CD4-positive, alpha-beta T cell (primary cell): ENCODE data around the gene BTBD9. TPM values are rescaled to one million over a fixed set of nuclear protein-coding genes. Genes with fewer than 3 reads are reported as not detected.

Experiments
- ATAC-seq: fragments of 200-7000 bp; cut with Tn5 transposase; one replicate; pipeline ENCODE4 v1.10.0; 2022; ENCODE audit warnings: mild to moderate bottlenecking; ENCODE audit not compliant: poor library complexity
- CTCF ChIA-PET: fragments of 350-600 bp; sonication (Branson Sonifier 250); formaldehyde crosslinking; loops from one replicate; lab custom pipeline; 2021; ENCODE audit warnings: antibody characterized with exemption, inconsistent platforms; lab: Charles Lee
- POLR2A ChIA-PET: fragments of 350-600 bp; sonication (Branson Sonifier 250); formaldehyde crosslinking; loops from one replicate; lab custom pipeline; 2021; ENCODE audit warnings: antibody characterized with exemption, inconsistent platforms; lab: Charles Lee
- DNase-seq, 14 experiments: peaks; one replicate each; pipeline ENCODE4 v3.0.0-alpha.2; 2013 to 2020; ENCODE audit warnings: mixed read lengths in 2 of 14
- H3K27ac ChIP-seq, 2 donors: one replicate each; pipeline versions ENCODE4 v1.5.1 to v1.7.0; 2013; ENCODE audit warnings: low read length in 2 of 2, low read depth in 1 of 2, mild to moderate bottlenecking in 1 of 2
- H3K27me3 ChIP-seq, 2 experiments: 1 replicate in 1 of 2; 2 replicates in 1 of 2; pipeline versions ENCODE4 v1.6.1 to v1.7.0; 2013; ENCODE audit warnings: low read length in 2 of 2, control low read depth in 1 of 2, mild to moderate bottlenecking in 1 of 2, moderate library complexity in 1 of 2; ENCODE audit not compliant: insufficient read depth in 2 of 2, control insufficient read depth in 1 of 2
- H3K36me3 ChIP-seq: one replicate; pipeline ENCODE4 v1.6.1; 2013; ENCODE audit warnings: low read length, control low read depth; ENCODE audit not compliant: insufficient read depth
- H3K4me1 ChIP-seq: one replicate; pipeline ENCODE4 v1.6.1; 2013; ENCODE audit warnings: low read length, control low read depth; ENCODE audit not compliant: insufficient read depth
- H3K4me3 ChIP-seq: one replicate; pipeline ENCODE4 v1.5.1; 2013; ENCODE audit warnings: mild to moderate bottlenecking, low read length, moderate library complexity
- H3K9me3 ChIP-seq, 2 experiments: 1 replicate in 1 of 2; 2 replicates in 1 of 2; pipeline versions ENCODE4 v1.6.1 to v1.7.0; 2013; ENCODE audit warnings: low read length in 2 of 2, mild to moderate bottlenecking in 2 of 2, control low read depth in 1 of 2, moderate library complexity in 1 of 2; ENCODE audit not compliant: control insufficient read depth in 1 of 2, insufficient read depth in 1 of 2
- H3K27ac Mint-ChIP-seq: one replicate; pipeline ENCODE4 v1.8.0; 2020; ENCODE audit warnings: mixed read lengths
- H3K27me3 Mint-ChIP-seq: one replicate; pipeline ENCODE4 v1.8.0; 2021; ENCODE audit warnings: mixed read lengths
- H3K36me3 Mint-ChIP-seq: one replicate; pipeline ENCODE4 v1.8.0; 2021; ENCODE audit warnings: low read depth, mixed read lengths
- H3K4me1 Mint-ChIP-seq: one replicate; pipeline ENCODE4 v1.8.0; 2021; ENCODE audit warnings: low read depth, mixed read lengths
- H3K4me3 Mint-ChIP-seq: one replicate; pipeline ENCODE4 v1.8.0; 2020; ENCODE audit warnings: mild to moderate bottlenecking, mixed read lengths
- H3K9me3 Mint-ChIP-seq: one replicate; pipeline ENCODE4 v1.8.0; 2020; ENCODE audit warnings: mixed read lengths
- CTCF ChIP-seq: fragments of 200-600 bp; IDR thresholded peaks from one replicate; pipeline ENCODE4 v1.8.0; 2022; ENCODE audit warnings: antibody characterized with exemption, mild to moderate bottlenecking
- intact Hi-C, 2 experiments: fragments of 100-400 bp; cut with DNase I in 1 of 2; cut with micrococcal nuclease in 1 of 2; formaldehyde crosslinking; loops; one replicate each; pipeline versions ENCODE4 v1.15.1 to v1.9.0; 2023 to 2025; cut with DNase I, micrococcal nuclease
- total RNA-seq, 174 experiments: library from RNA in 2 of 174; stranded (reverse) in 2 of 174; gene quantifications; one replicate each; pipeline ENCODE4 v1.2.3 and lab custom pipeline; 2021 to 2026

BTBD9 gene
- total RNA-seq, 2 experiments from 2014 or later = 58.7 to 59.3 TPM

GRCh38 chr6:38279423-38279822, 360.3 kb downstream of the BTBD9 start:
- TF ChIP-seq CTCF = no peak
- Histone ChIP-seq H3K4me3 (no peak overlapping the region), H3K36me3 (peaks cover 4% of the 10 kb centered on the region), H3K4me1 (no peaks in the 10 kb centered on the region), H3K9me3 (no peaks in the 10 kb centered on the region), H3K27me3 (no peaks in the 10 kb centered on the region), H3K27ac (no peak overlapping the region)
- Mint-ChIP-seq H3K27ac (no peak overlapping the region), H3K27me3 (no peaks in the 10 kb centered on the region), H3K36me3 (peaks cover 61% of the 10 kb centered on the region), H3K4me3 (no peak overlapping the region), H3K4me1 (no peaks in the 10 kb centered on the region), H3K9me3 (peaks cover 3% of the 10 kb centered on the region)
- DNase-seq = no peak
- intact Hi-C loops = no loop called here
- ChIA-PET POLR2A (no interaction called here), CTCF (interaction anchor here (0.6 to 1.1 kb wide), 2 partner anchors 14 to 236 kb away, joined by 3 read pairs; no protein-coding TSS in a partner anchor)
- no peak for ATAC-seq

- peaks cover 17% of the 10 kb centered on the region for H3K4me1 Mint-ChIP-seq
- peaks cover 25% of the 10 kb centered on the region for H3K36me3 Mint-ChIP-seq
- H3K27ac Mint-ChIP-seq = no peak overlapping the region
- H3K9me3 ChIP-seq = no peaks in the 10 kb centered on the region
- intact Hi-C loops = no loop called here
- peaks cover 3% of the 10 kb centered on the region for H3K9me3 Mint-ChIP-seq
- H3K4me1 ChIP-seq = peaks cover 3% of the 10 kb centered on the region
- no peak overlapping the region for H3K4me3 ChIP-seq
- no peak overlapping the region for H3K4me3 Mint-ChIP-seq
- no peak overlapping the region for H3K27ac ChIP-seq
- ATAC-seq = no peak
- POLR2A ChIA-PET = no interaction called here
- no peaks in the 10 kb centered on the region for H3K27me3 ChIP-seq
- CTCF ChIA-PET = interaction anchor here (1.2 kb wide), 1 partner anchor 9 kb away, joined by 3 read pairs; no protein-coding TSS in a partner anchor
- no peak for TF ChIP-seq CTCF
- H3K27me3 Mint-ChIP-seq = no peaks in the 10 kb centered on the region
- no peaks in the 10 kb centered on the region for H3K36me3 ChIP-seq
- DNase-seq = no peak
Observed at GRCh38 chr6:38273325-38273724, 366.4 kb downstream of the BTBD9 start.

- intact Hi-C loops = no loop called here
- H3K36me3 Mint-ChIP-seq = peaks cover 19% of the 10 kb centered on the region
- Histone ChIP-seq H3K4me3 (no peak overlapping the region), H3K9me3 (no peaks in the 10 kb centered on the region), H3K27me3 (no peaks in the 10 kb centered on the region), H3K27ac (no peak overlapping the region), H3K36me3 (no peaks in the 10 kb centered on the region), H3K4me1 (peaks cover 3% of the 10 kb centered on the region)
- peaks cover 3% of the 10 kb centered on the region for H3K9me3 Mint-ChIP-seq
- H3K27ac Mint-ChIP-seq = no peak overlapping the region
- DNase-seq = no peak
- no peaks in the 10 kb centered on the region for H3K27me3 Mint-ChIP-seq
- ChIA-PET CTCF (interaction anchor here (1.2 kb wide), 1 partner anchor 10 kb away, joined by 3 read pairs; no protein-coding TSS in a partner anchor), POLR2A (no interaction called here)
- peaks cover 17% of the 10 kb centered on the region for H3K4me1 Mint-ChIP-seq
- no peak for TF ChIP-seq CTCF
- no peak for ATAC-seq
- no peak overlapping the region for H3K4me3 Mint-ChIP-seq
Observed at GRCh38 chr6:38272222-38272621, 367.5 kb downstream of the BTBD9 start.
